NOMO-1 treated with dmso at 0.1 percent for 144 hours (cell line): ENCODE measurements around the gene SLC34A1.
"Not testable (repeated sequence)": the region's sequence is repeated elsewhere in the genome, so short reads cannot be mapped to it uniquely, and the experiment has no call there.

Experiments
- DNase-seq: peaks from one replicate; lab custom pipeline; 2025; ENCODE audit not compliant: unreplicated experiment; lab: John Stamatoyannopoulos, UW

Gene SLC34A1

GRCh38 chr5:177355162-177355867 is 28.9 kb upstream of the SLC34A1 start:
- no peak for DNase-seq

DNA sequence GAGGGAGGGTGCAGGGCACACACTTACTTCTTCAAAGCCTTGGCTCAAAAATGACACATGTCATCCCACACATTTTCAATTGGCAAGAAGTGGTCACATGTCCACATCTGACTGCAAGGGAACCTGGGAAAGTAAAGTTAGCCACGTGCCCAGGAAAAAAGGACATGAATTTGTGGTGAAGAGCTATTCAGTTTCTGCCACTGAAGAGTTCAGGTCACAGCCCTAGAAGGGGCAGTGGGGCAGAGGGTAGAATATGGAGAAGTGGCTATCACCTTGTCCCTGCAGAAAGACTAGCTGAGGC is 28.4 kb upstream of the SLC34A1 start:
- no peak for DNase-seq

DNA sequence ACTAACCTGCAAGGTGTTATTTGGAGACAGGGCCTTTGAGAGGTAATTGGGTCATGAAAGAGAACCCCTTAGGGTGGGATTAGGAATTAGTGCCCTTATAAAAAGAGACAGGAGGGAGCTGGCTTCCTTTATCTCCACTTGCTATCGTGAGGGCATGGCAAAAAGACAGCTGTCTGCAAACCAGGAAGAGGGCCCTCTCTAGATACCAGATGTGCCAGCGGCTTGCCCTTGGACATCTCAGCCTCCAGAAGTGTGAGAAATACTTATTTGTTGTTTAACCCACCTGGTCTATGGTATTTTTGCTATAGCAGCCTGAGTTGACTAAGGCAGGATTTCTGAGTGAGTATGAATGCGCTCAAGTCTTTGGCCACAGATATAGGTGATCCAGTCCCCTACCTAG is 27.5 kb upstream of the SLC34A1 start:
- DNase-seq = no peak

- no peak for DNase-seq
Observed at GRCh38 chr5:177357146-177357458, 27.1 kb upstream of the SLC34A1 start.

DNA sequence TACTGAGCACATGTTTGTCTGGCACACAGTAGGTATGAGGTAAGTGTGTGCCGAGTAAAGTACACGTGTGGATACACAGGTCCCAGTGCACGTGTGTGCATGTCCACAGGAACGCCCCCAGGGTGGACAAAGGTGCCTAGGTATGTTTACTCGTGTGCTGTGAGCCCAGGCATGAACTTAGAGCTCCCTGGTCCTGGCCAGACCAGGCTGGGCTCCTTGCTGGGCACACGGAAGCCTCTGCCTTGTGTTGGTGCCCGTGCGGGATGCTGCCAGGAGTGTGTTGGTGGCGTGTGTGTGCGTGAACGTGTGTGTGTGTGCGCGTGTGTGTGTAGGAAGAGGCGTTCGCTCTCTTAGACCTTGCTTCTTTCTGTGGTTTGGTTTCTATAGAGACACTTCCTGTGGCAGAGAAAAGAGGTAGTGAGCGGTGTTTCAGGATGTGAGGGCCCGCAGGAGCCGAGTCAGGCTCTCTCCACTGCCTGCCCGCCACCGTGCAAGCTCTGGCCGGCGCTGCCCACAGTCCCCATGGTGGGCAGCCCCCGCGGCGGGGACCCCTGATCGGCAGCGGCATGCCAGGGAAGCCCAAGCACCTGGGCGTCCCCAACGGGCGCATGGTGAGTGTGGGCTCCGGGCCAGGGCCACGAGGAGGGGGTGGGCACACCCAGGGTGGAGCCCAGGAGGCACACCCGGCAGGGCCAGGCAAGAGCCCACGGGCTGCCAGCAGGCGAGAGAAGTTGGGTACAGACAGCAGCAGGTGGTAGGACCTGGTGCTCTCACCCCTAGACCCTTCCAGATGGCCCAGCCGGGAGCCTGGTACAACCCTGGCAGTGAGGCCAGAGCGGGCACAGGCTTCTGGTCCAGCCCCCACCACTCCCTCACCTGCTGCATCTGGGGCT is 26.5 kb upstream of the SLC34A1 start, which contains the start of gene RGS14:
TSS of gene RGS14 (plus strand) at position 466 of the 893 bp plus-strand sequence. CDS start at position 567, 101 bp downstream.
- DNase-seq = peak; percentile 88

GRCh38 chr5:177358370-177358819 is 25.8 kb upstream of the SLC34A1 start:
- no peak for DNase-seq

GRCh38 chr5:177359451-177359851 is 24.8 kb upstream of the SLC34A1 start:
- no peak for DNase-seq

DNA sequence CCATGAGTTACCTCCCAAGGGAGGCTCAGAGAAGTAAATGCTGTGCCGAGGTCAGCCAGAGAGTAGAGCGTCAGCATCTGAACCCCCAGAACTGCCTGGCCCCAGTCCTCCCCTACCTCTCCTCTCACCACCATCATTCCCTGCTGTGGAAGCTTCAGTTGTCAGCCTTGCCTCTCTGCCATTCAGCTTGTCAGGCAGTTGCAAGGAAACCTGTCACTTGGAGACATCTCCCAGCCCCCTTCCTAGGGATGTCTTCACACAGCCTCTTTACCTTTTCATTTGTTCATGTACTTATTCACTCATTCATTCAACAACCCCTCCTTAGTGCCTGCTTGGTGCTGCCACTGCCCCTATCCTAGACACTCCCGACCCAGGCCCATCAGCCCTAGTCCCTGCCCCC is 24.4 kb upstream of the SLC34A1 start:
- DNase-seq = no peak

GRCh38 chr5:177360740-177361139 is 23.5 kb upstream of the SLC34A1 start:
- DNase-seq = not testable (repeated sequence)

- peak; percentile 60 for DNase-seq
Observed at GRCh38 chr5:177361418-177362291, 22.6 kb upstream of the SLC34A1 start.

DNA sequence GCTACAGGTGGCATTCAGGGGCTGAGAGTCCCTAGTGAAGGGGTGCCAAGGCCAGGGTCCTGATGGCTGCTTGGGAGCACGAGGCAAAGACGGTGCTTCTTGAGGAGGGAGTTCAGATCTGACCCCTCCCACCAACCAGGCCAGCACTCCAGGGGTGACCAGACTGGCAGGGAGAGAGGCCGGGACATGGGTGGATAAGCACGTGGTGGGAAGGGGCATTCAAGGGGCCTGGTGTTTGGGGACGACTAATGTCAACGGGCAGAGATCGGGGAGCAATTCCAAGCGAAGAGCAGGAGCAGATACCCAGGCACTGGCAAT is 22.0 kb upstream of the SLC34A1 start:
- no peak for DNase-seq

- DNase-seq = no peak
Observed at GRCh38 chr5:177362610-177363507, 21.4 kb upstream of the SLC34A1 start.

GRCh38 chr5:177363565-177363964 is 20.7 kb upstream of the SLC34A1 start:
- DNase-seq = no peak

DNA sequence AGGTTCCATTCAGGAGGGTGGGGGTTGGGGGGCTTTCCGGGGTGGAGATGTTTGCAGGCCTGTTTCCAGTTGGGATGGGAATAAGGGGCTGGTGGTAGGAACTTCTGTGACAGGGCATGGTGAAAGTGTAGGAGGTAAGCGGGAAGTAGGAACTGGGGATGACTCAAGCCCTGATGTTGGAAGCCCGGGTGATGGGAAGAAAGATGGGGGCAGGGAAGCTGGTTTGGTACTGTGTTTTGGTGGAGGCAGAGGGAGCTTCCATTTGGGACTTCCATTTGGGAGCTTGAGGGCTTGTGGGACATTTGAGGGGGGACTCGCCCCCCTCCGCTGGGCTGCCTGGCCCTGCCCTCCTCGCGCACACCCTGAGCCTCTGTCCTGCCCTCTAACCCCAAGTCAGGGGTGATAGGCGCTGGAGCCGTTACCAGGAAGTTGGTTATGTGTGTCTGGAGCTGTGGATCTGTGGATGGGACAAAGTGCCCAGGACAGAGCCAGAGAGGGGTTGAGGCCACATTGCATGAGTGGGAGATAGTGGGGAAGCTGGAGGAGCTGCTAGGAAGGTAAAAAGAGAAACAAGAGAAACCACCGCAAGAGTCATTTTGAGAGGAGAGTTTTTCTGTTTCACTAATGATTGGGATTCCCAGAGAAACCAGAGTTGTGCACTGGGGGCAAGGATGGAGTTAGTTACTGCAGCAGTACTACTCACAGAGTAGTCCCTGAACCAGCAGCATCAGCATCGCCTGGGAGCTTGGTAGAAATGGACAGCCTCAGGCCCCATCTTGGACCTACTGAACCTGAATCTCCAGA is 19.9 kb upstream of the SLC34A1 start:
- no peak for DNase-seq

GRCh38 chr5:177365845-177366527 is 18.2 kb upstream of the SLC34A1 start:
- no peak for DNase-seq

- no peak for DNase-seq
Observed at GRCh38 chr5:177366528-177367322, 17.5 kb upstream of the SLC34A1 start.

GRCh38 chr5:177367323-177367848 is 16.8 kb upstream of the SLC34A1 start:
- DNase-seq = no peak
